Endothelial cell of umbilical vein (primary cell): Measurements from ENCODE around the gene ATP13A5. TPM values are rescaled to one million over a fixed set of nuclear protein-coding genes. Genes with fewer than 3 reads are reported as not detected.

Experiments
- BruUV-seq: library from RNA; stranded (reverse); fragments of 400-500 nt; replicated peaks from 2 replicates; lab custom pipeline; 2021; lab: Mats Ljungman, UMichigan
- CTCF ChIA-PET: fragments of 300-600, 350-600 bp; sonication (Branson Sonifier 250); formaldehyde crosslinking; loops from one replicate; lab custom pipeline; 2021; ENCODE audit warnings: antibody characterized with exemption, inconsistent platforms; lab: Charles Lee
- POLR2A ChIA-PET: fragments of 300-600, 350-600 bp; sonication (Branson Sonifier 250); formaldehyde crosslinking; loops from one replicate; lab custom pipeline; 2021; ENCODE audit warnings: antibody characterized with exemption, inconsistent platforms; lab: Charles Lee
- DNase-seq: peaks from one replicate; pipeline ENCODE4 v3.0.0-alpha.2; 2011; ENCODE audit warnings: low read depth, low spot score
- FAIRE-seq: peaks from 2 replicates; lab custom pipeline; 2011; peaks lifted over from hg19 to GRCh38; lab: Jason Lieb, UNC
- H2AFZ ChIP-seq: 2 replicates; pipeline ENCODE4 v1.6.0; 2012; ENCODE audit warnings: low read depth, low read length, control low read depth, inconsistent platforms
- H3K27ac ChIP-seq: 2 replicates; pipeline ENCODE4 v1.5.1; 2011; ENCODE audit warnings: low read depth, mild to moderate bottlenecking, control low read depth, low read length, moderate library complexity; ENCODE audit not compliant: insufficient read depth
- H3K27me3 ChIP-seq, 2 experiments: 2 replicates each; pipeline versions ENCODE4 v1.6.0 to v1.6.1; 2011; ENCODE audit warnings: low read length in 2 of 2, mixed read lengths in 1 of 2; ENCODE audit not compliant: control insufficient read depth in 2 of 2, insufficient read depth in 2 of 2
- H3K36me3 ChIP-seq, 2 experiments: 2 replicates in 1 of 2; 3 replicates in 1 of 2; pipeline ENCODE4 v1.5.1; 2011; ENCODE audit warnings: low read length in 2 of 2, mild to moderate bottlenecking in 1 of 2, moderate library complexity in 1 of 2; ENCODE audit not compliant: control insufficient read depth in 2 of 2, insufficient read depth in 2 of 2; ENCODE audit errors: extremely low read depth in 1 of 2
- H3K4me1 ChIP-seq: 3 replicates; pipeline ENCODE4 v1.5.1; 2011; ENCODE audit warnings: mild to moderate bottlenecking, low read length; ENCODE audit not compliant: control insufficient read depth, insufficient read depth; ENCODE audit errors: extremely low read depth
- H3K4me2 ChIP-seq: 2 replicates; pipeline ENCODE4 v1.6.1; 2011; ENCODE audit warnings: low read length, control low read depth, mixed read lengths; ENCODE audit not compliant: insufficient read depth
- H3K4me3 ChIP-seq, 3 experiments: fragments of 200-600 bp in 1 of 3; sonication (generic), shearing (Covaris generic) in 1 of 3; replicated peaks in 1 of 3; 2 replicates each; pipeline ENCODE4 v1.5.1; 2011 to 2016; ENCODE audit warnings: control low read depth in 3 of 3, low read length in 3 of 3, mild to moderate bottlenecking in 2 of 3, inconsistent platforms in 1 of 3, low read depth in 1 of 3, moderate library complexity in 1 of 3; ENCODE audit not compliant: insufficient read depth in 1 of 3
- H3K79me2 ChIP-seq: 2 replicates; pipeline ENCODE4 v1.6.0; 2012; ENCODE audit warnings: low read length, inconsistent platforms; ENCODE audit not compliant: control insufficient read depth, insufficient read depth
- H3K9ac ChIP-seq: replicated peaks from 2 replicates; pipeline ENCODE3; 2011; ENCODE audit warnings: low read length, control low read depth; ENCODE audit not compliant: insufficient read depth; ENCODE audit errors: extremely low read depth
- H3K9me1 ChIP-seq: replicated peaks from 3 replicates; pipeline ENCODE4 v1.6.0; 2011; ENCODE audit warnings: mild to moderate bottlenecking, low read length; ENCODE audit not compliant: control insufficient read depth, insufficient read depth; ENCODE audit errors: extremely low read depth
- H3K9me3 ChIP-seq: replicated peaks from 2 replicates; pipeline ENCODE4 v1.5.1; 2012; ENCODE audit warnings: low read length, inconsistent platforms; ENCODE audit not compliant: control insufficient read depth, insufficient read depth
- H4K20me1 ChIP-seq: replicated peaks from 2 replicates; pipeline ENCODE3; 2011; ENCODE audit warnings: mild to moderate bottlenecking, low read length; ENCODE audit not compliant: control insufficient read depth, insufficient read depth; ENCODE audit errors: extremely low read depth
- EZH2 ChIP-seq: IDR thresholded peaks from 2 replicates; pipeline ENCODE4 v1.6.1; 2012; ENCODE audit warnings: borderline replicate concordance, low read depth, mild to moderate bottlenecking, moderate library complexity, low read length, inconsistent platforms; ENCODE audit not compliant: severe bottlenecking
- FOS ChIP-seq: IDR thresholded peaks from 2 replicates; pipeline ENCODE4 v1.6.1; 2011; ENCODE audit warnings: mild to moderate bottlenecking, low read length, moderate library complexity, borderline replicate concordance; ENCODE audit not compliant: insufficient read depth
- GATA2 ChIP-seq: IDR thresholded peaks from 2 replicates; pipeline ENCODE4 v1.7.0; 2011; ENCODE audit warnings: low read depth, mild to moderate bottlenecking, moderate library complexity, mixed read lengths, low read length; ENCODE audit not compliant: insufficient read length, insufficient read depth
- JUN ChIP-seq: IDR thresholded peaks from 2 replicates; pipeline ENCODE4 v1.6.1; 2011; ENCODE audit warnings: borderline replicate concordance, low read depth; ENCODE audit not compliant: insufficient read length, insufficient read depth
- MYC ChIP-seq: IDR thresholded peaks from one replicate; pipeline ENCODE4 v1.6.1; 2011; ENCODE audit warnings: mild to moderate bottlenecking, low read depth, low read length
- POLR2A ChIP-seq: IDR thresholded peaks from 2 replicates; pipeline ENCODE4 v1.6.1; 2012; ENCODE audit warnings: low read depth, mild to moderate bottlenecking, control low read depth, low read length
- POLR2AphosphoS5 ChIP-seq: IDR thresholded peaks from 2 replicates; pipeline ENCODE4 v1.6.1; 2012; ENCODE audit warnings: low read depth, mild to moderate bottlenecking, control low read depth, low read length, moderate library complexity; ENCODE audit not compliant: insufficient read depth
- dilution Hi-C: fragments of 300-500 bp; cut with MboI; formaldehyde crosslinking; loops from one replicate; pipeline ENCODE4 v1.15.0; 2019; ENCODE audit warnings: low sequenced_read_pairs; ENCODE audit not compliant: extremely low pct_ligation_motif_present
- intact Hi-C: fragments of 100-400 bp; cut with micrococcal nuclease; formaldehyde crosslinking; loops from one replicate; pipeline ENCODE4 v1.10.0; 2022
- polyA plus RNA-seq, 4 experiments: library from polyadenylated mRNA; depleted of rRNA in 3 of 4; stranded (reverse) in 3 of 4; unstranded in 1 of 4; fragments of >200 nt; gene quantifications; 2 replicates each; pipeline versions ENCODE4 v1.2.1 to v1.2.3, GENCODE V29; 2011 to 2012; ENCODE audit warnings: missing spikeins in 1 of 4
- total RNA-seq: library from RNA; stranded (reverse); gene quantifications from 2 replicates; pipeline ENCODE4 v1.2.3, GENCODE V29; 2021
- TF ChIP-seq, protein P1 (sequence below): IDR thresholded peaks from 2 replicates; pipeline ENCODE4 v1.6.1; 2011; ENCODE audit not compliant: insufficient read depth, insufficient read length
- TF ChIP-seq, protein P2 (sequence below), 2 donors: IDR thresholded peaks; 1 replicate in 1 of 2; 2 replicates in 1 of 2; pipeline ENCODE4 v1.5.1; 2011; ENCODE audit warnings: low read length in 2 of 2, mild to moderate bottlenecking in 2 of 2, moderate library complexity in 2 of 2, control low read depth in 1 of 2, inconsistent platforms in 1 of 2, low read depth in 1 of 2; ENCODE audit not compliant: insufficient read depth in 1 of 2; ENCODE audit errors: extremely low read depth in 1 of 2

The ATP13A5 gene
- total and polyA plus RNA-seq, 2 donors (not counting 3 experiments of a cell fraction or from before 2014, with no cell fraction given) = not detected

DNA sequence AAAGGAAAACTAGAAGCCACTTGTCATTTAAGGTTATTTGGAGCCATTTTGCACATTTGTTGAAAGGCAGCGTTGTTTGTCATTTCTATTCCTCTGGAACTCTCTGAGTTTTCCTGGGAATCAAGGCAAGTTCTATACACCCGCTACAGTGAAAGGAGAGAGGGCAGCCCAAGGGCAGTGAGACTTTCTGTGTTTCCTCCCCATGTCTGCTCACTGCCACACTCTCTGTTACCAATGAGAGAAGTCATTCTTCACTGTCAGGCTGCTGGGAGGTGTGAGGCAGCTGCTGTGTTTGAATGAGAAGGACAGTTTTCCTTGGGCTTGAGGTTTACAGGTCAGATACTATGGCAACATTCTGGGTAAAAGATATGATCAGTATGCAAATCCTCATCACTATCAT is 36.0 kb downstream of the ATP13A5 start:
- no peak overlapping the region for H3K9ac ChIP-seq
- no TSS peak for BruUV-seq
- CTCF ChIA-PET = no interaction called here
- H3K27me3 ChIP-seq = no peaks in the 10 kb centered on the region
- no peaks in the 10 kb centered on the region for H3K4me1 ChIP-seq
- no peaks in the 10 kb centered on the region for H4K20me1 ChIP-seq
- no peak overlapping the region for H3K4me3 ChIP-seq
- H3K9me3 ChIP-seq = no peaks in the 10 kb centered on the region
- no peak overlapping the region for H2AFZ ChIP-seq
- intact Hi-C loops = no loop called here
- no peaks in the 10 kb centered on the region for H3K79me2 ChIP-seq
- FAIRE-seq = no peak
- no peaks in the 10 kb centered on the region for H3K9me1 ChIP-seq
- H3K36me3 ChIP-seq = no peaks in the 10 kb centered on the region
- TF ChIP-seq, protein P1, sequence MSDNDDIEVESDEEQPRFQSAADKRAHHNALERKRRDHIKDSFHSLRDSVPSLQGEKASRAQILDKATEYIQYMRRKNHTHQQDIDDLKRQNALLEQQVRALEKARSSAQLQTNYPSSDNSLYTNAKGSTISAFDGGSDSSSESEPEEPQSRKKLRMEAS = no peak
- TF ChIP-seq FOS (no peak), JUN (no peak), POLR2A (no peak), EZH2 (no peak), GATA2 (no peak), POLR2AphosphoS5 (no peak), MYC (no peak)
- TF ChIP-seq, protein P2, sequence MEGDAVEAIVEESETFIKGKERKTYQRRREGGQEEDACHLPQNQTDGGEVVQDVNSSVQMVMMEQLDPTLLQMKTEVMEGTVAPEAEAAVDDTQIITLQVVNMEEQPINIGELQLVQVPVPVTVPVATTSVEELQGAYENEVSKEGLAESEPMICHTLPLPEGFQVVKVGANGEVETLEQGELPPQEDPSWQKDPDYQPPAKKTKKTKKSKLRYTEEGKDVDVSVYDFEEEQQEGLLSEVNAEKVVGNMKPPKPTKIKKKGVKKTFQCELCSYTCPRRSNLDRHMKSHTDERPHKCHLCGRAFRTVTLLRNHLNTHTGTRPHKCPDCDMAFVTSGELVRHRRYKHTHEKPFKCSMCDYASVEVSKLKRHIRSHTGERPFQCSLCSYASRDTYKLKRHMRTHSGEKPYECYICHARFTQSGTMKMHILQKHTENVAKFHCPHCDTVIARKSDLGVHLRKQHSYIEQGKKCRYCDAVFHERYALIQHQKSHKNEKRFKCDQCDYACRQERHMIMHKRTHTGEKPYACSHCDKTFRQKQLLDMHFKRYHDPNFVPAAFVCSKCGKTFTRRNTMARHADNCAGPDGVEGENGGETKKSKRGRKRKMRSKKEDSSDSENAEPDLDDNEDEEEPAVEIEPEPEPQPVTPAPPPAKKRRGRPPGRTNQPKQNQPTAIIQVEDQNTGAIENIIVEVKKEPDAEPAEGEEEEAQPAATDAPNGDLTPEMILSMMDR (IDR thresholded peaks at IDR 0.05; ENCODE audit: extremely low read depth in 1 of 2, insufficient read depth in 1 of 2, low read depth in 1 of 2, low read length in 2 of 2) = no peak
- no peak overlapping the region for H3K4me2 ChIP-seq
- POLR2A ChIA-PET = no interaction called here
- DNase-seq = no peak
- dilution Hi-C loops = no loop called here
- no peak overlapping the region for H3K27ac ChIP-seq
